ENCODE results near the gene JAG1. TPM values are rescaled to one million over a fixed set of nuclear protein-coding genes. Genes with fewer than 3 reads are reported as not detected.

JAG1 gene
- polyA plus RNA-seq, 2 of the 4 experiments (the other 2 are of a cell fraction): 80.9 to 90.0 TPM

DNA sequence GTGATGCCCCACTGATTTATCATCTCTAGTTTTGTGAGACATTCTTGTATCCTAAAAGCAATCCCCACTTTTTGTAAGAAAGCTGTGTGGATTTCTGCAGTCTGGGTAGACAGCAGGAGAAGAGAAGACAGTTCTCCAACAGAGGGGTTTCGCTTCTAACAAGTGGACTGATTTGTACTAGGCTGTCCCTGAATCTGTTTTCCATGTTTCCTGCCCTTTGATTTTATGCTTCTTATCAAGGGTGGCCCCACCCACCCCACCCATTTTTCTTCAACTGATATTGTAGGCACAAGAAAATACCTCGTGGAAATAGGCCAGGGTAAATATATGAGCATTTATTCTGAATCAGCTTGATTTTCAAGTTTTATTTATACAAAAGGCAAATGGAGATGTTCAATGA, 25.7 kb upstream of the JAG1 start:
- ChIA-PET POLR2A (no interaction called here), CTCF (interaction anchor here (1.2 to 2.5 kb wide), 4 partner anchors 14 to 567 kb away, joined by 3 to 14 read pairs (median 3); partner anchors contain the start of gene JAG1)
- no peak for TF ChIP-seq ZNF302 (CRISPR knock-in tag; IDR thresholded peaks at IDR 0.05)
- no peak for TF ChIP-seq MYC (IDR thresholded peaks at IDR 0.05; ENCODE audit: borderline replicate concordance, low read length)
- TF ChIP-seq SREBF2 (IDR thresholded peaks at IDR 0.05): no peak
- TF ChIP-seq, protein P1, sequence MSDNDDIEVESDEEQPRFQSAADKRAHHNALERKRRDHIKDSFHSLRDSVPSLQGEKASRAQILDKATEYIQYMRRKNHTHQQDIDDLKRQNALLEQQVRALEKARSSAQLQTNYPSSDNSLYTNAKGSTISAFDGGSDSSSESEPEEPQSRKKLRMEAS (IDR thresholded peaks at IDR 0.05): no peak
- TF ChIP-seq MAFK (IDR thresholded peaks at IDR 0.05; ENCODE audit: partially characterized antibody): no peak
- TF ChIP-seq RARB (CRISPR knock-in tag; IDR thresholded peaks at IDR 0.05): no peak
- TF ChIP-seq FOXS1 (CRISPR knock-in tag; IDR thresholded peaks at IDR 0.05): no peak
- no peak for TF ChIP-seq CHD4 (IDR thresholded peaks at IDR 0.05; ENCODE audit: borderline replicate concordance)
- TF ChIP-seq, protein P2, sequence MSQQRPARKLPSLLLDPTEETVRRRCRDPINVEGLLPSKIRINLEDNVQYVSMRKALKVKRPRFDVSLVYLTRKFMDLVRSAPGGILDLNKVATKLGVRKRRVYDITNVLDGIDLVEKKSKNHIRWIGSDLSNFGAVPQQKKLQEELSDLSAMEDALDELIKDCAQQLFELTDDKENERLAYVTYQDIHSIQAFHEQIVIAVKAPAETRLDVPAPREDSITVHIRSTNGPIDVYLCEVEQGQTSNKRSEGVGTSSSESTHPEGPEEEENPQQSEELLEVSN (IDR thresholded peaks at IDR 0.05; ENCODE audit: borderline replicate concordance, low read depth): no peak
- no peak for TF ChIP-seq ZSCAN20 (CRISPR knock-in tag; IDR thresholded peaks at IDR 0.05)
- TF ChIP-seq NFE2L2 (conservative IDR thresholded peaks at IDR 0.05; ENCODE audit: low read length): no peak
- no peak for TF ChIP-seq HEYL (CRISPR knock-in tag; IDR thresholded peaks at IDR 0.05)
- TF ChIP-seq PHF8 (IDR thresholded peaks at IDR 0.05; ENCODE audit: borderline replicate concordance, low read depth): no peak
- no peak for TF ChIP-seq CBX8 (IDR thresholded peaks at IDR 0.05)
- TF ChIP-seq JUNB (IDR thresholded peaks at IDR 0.05): no peak
- TF ChIP-seq CEBPB (IDR thresholded peaks at IDR 0.05): no peak
- TF ChIP-seq, protein P3, sequence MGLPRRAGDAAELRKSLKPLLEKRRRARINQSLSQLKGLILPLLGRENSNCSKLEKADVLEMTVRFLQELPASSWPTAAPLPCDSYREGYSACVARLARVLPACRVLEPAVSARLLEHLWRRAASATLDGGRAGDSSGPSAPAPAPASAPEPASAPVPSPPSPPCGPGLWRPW (IDR thresholded peaks at IDR 0.05): no peak
- no peaks in the 10 kb centered on the region for H3K4me1 ChIP-seq
- no peak for FAIRE-seq
- no peak overlapping the region for H3K4me3 ChIP-seq
- H3K9me3 ChIP-seq: peaks cover 12% of the 10 kb centered on the region
- WGBS (ENCODE audit: missing lambda C conversion rate): 72% methylated on average over 2 of the region's 2 CpGs
- DNase-seq (ENCODE audit: low read depth in 1 of 2, low spot score in 1 of 2): no peak
- ATAC-seq: no peak
- H3K27ac ChIP-seq: peak overlapping the region in 1 of 2 experiments; percentile 14; a peak in 1 of 6 replicates
- H3K4me2 ChIP-seq: no peak overlapping the region

DNA sequence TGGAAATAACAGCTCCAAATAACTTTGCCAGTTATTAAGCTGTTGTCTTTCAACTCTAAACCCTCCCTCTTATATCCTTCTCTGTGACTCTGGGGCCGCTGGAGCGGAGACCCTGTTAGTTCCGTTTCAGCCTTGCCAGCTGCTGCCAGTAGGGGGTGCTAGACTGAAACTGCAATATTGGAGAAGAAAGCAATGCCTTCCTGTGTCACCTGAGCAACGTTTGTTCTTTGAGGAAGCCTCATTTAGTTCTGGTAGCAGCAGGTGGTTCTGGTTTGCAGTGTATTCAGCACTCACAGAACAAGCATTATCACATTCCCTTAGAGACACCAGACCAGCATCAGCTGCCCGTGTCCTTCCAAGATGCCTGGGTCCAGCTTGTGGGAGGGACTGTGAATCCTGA, 22.9 kb upstream of the JAG1 start:
- 68% methylated on average over 5 of the region's 5 CpGs for WGBS (ENCODE audit: missing lambda C conversion rate)
- no peak for ATAC-seq

DNA sequence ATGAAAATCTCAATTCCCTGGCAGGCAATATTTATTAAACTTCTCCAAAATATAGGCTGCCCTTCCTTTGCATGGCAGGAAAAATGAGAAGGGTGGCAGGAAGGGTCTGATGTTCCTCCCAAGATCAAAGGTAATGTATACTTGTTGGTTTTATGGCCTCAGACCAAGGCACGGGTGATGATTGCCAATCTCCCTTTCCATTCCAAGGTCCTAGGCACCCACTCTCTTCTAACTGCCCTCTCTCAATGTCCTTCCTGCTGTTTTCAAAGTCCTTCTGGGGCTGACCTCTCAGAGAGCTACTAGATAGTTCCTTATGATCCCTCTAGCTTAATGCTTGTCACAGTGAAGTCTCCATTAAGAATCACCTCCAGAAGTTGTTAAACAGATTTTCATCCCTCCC, 15.6 kb upstream of the JAG1 start:
- Histone ChIP-seq H3K27ac (no peak overlapping the region), H3K4me1 (no peaks in the 10 kb centered on the region), H3K4me3 (no peak overlapping the region), H3K9me3 (no peaks in the 10 kb centered on the region), H3K4me2 (no peak overlapping the region)
- FAIRE-seq: no peak
- POLR2A ChIA-PET: interaction anchor here (1.1 kb wide), 1 partner anchor 15 kb away, joined by 4 read pairs; the partner anchor contains the start of gene JAG1
- no peak for DNase-seq (ENCODE audit: low read depth in 1 of 2, low spot score in 1 of 2)
- 88% methylated on average over 1 of the region's 1 CpG for WGBS (ENCODE audit: missing lambda C conversion rate)
- CTCF ChIA-PET: interaction anchor here (1.2 to 3.5 kb wide), 2 partner anchors 14 to 55 kb away, joined by 3 to 23 read pairs; partner anchors contain the start of gene JAG1
- no peak for ATAC-seq
- no peak for TF ChIP-seq POLR2AphosphoS2 (conservative IDR thresholded peaks at IDR 0.05; ENCODE audit: low read length)
- no peak for TF ChIP-seq JUN (IDR thresholded peaks at IDR 0.05)
- no peak for TF ChIP-seq RAD21 (conservative IDR thresholded peaks at IDR 0.05 in 1 of 2, IDR thresholded peaks at IDR 0.05 in 1 of 2)
- TF ChIP-seq HEYL (CRISPR knock-in tag; IDR thresholded peaks at IDR 0.05): no peak
- no peak for TF ChIP-seq BHLHE40 (IDR thresholded peaks at IDR 0.05; ENCODE audit: low read depth, low read length)
- TF ChIP-seq, protein P4, sequence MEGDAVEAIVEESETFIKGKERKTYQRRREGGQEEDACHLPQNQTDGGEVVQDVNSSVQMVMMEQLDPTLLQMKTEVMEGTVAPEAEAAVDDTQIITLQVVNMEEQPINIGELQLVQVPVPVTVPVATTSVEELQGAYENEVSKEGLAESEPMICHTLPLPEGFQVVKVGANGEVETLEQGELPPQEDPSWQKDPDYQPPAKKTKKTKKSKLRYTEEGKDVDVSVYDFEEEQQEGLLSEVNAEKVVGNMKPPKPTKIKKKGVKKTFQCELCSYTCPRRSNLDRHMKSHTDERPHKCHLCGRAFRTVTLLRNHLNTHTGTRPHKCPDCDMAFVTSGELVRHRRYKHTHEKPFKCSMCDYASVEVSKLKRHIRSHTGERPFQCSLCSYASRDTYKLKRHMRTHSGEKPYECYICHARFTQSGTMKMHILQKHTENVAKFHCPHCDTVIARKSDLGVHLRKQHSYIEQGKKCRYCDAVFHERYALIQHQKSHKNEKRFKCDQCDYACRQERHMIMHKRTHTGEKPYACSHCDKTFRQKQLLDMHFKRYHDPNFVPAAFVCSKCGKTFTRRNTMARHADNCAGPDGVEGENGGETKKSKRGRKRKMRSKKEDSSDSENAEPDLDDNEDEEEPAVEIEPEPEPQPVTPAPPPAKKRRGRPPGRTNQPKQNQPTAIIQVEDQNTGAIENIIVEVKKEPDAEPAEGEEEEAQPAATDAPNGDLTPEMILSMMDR (IDR thresholded peaks at IDR 0.05): no peak
- TF ChIP-seq, protein P5, sequence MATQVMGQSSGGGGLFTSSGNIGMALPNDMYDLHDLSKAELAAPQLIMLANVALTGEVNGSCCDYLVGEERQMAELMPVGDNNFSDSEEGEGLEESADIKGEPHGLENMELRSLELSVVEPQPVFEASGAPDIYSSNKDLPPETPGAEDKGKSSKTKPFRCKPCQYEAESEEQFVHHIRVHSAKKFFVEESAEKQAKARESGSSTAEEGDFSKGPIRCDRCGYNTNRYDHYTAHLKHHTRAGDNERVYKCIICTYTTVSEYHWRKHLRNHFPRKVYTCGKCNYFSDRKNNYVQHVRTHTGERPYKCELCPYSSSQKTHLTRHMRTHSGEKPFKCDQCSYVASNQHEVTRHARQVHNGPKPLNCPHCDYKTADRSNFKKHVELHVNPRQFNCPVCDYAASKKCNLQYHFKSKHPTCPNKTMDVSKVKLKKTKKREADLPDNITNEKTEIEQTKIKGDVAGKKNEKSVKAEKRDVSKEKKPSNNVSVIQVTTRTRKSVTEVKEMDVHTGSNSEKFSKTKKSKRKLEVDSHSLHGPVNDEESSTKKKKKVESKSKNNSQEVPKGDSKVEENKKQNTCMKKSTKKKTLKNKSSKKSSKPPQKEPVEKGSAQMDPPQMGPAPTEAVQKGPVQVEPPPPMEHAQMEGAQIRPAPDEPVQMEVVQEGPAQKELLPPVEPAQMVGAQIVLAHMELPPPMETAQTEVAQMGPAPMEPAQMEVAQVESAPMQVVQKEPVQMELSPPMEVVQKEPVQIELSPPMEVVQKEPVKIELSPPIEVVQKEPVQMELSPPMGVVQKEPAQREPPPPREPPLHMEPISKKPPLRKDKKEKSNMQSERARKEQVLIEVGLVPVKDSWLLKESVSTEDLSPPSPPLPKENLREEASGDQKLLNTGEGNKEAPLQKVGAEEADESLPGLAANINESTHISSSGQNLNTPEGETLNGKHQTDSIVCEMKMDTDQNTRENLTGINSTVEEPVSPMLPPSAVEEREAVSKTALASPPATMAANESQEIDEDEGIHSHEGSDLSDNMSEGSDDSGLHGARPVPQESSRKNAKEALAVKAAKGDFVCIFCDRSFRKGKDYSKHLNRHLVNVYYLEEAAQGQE (IDR thresholded peaks at IDR 0.05): no peak

More for the DNA sequence above, 22.9 kb upstream of the JAG1 start:
- peak in 1 of 2 experiments; percentile 34; a peak in 1 of 5 replicates for TF ChIP-seq RAD21 (conservative IDR thresholded peaks at IDR 0.05 in 1 of 2, IDR thresholded peaks at IDR 0.05 in 1 of 2)
- 0 out of 3 replicates have a peak, but pooled peaks have one; percentile 19 for TF ChIP-seq SMC3 (IDR thresholded peaks at IDR 0.05)
- TF ChIP-seq, protein P4 (IDR thresholded peaks at IDR 0.05): peak; percentile 48
- no peak for TF ChIP-seq POLR2AphosphoS2 (conservative IDR thresholded peaks at IDR 0.05; ENCODE audit: low read length)
- ChIA-PET CTCF (interaction anchor here (0.5 to 2.0 kb wide), 13 partner anchors 8 to 1232 kb away, joined by 3 to 9 read pairs (median 3); no protein-coding TSS in a partner anchor), POLR2A (interaction anchor here (2.2 kb wide), 1 partner anchor 22 kb away, joined by 7 read pairs; the partner anchor contains the start of gene JAG1)
- FAIRE-seq (peak; percentile 89), DNase-seq (ENCODE audit: low read depth in 1 of 2, low spot score in 1 of 2) (no peak)
- Histone ChIP-seq H3K9me3 (no peaks in the 10 kb centered on the region), H3K4me3 (no peak overlapping the region), H3K27ac (no peak overlapping the region), H3K4me2 (no peak overlapping the region), H3K4me1 (no peaks in the 10 kb centered on the region)
